HCT116 (cell line): ENCODE results near the gene NPAS4. TPM values are rescaled to one million over a fixed set of nuclear protein-coding genes. Genes with fewer than 3 reads are reported as not detected.
"Not testable (repeated sequence)": the region's sequence is repeated elsewhere in the genome, so short reads cannot be mapped to it uniquely, and the experiment has no call there.

Experiments used
- ATAC-seq: fragments of 200-7000 bp; cut with Tn5 transposase; 2 replicates; pipeline ENCODE4 v1.9.1; 2020; ENCODE audit warnings: mild to moderate bottlenecking, moderate library complexity
- BruUV-seq: library from RNA; stranded (reverse); fragments of 400-500 nt; replicated peaks from 2 replicates; lab custom pipeline; 2021; lab: Mats Ljungman, UMichigan
- CTCF ChIA-PET: fragments of 300-600 bp; sonication (Branson Sonifier 250); formaldehyde crosslinking; loops from one replicate; lab custom pipeline; 2021; ENCODE audit warnings: antibody characterized with exemption; lab: Charles Lee
- POLR2A ChIA-PET: fragments of 300-600, 350-600 bp; sonication (Branson Sonifier 250); formaldehyde crosslinking; loops from one replicate; lab custom pipeline; 2021; ENCODE audit warnings: antibody characterized with exemption; lab: Charles Lee
- RAD21 ChIA-PET, 2 experiments: fragments of 300-600 bp; sonication (Branson Sonifier 250); formaldehyde crosslinking; loops; one replicate each; lab custom pipeline; 2023; ENCODE audit warnings: low total read pairs in 2 of 2; ENCODE audit not compliant: uncharacterized antibody in 2 of 2, unreplicated experiment in 2 of 2, low non-redundant PET in 1 of 2; lab: Charles Lee
- DNase-seq: peaks from one replicate; pipeline ENCODE4 v3.0.0-alpha.2; 2010; ENCODE audit warnings: low read depth, low spot score
- H2AFZ ChIP-seq: fragments of 200-600 bp; shearing (Covaris generic), sonication (generic); 2 replicates; pipeline ENCODE4 v1.6.1; 2017; ENCODE audit warnings: low read depth, mixed run types, mixed read lengths, antibody characterized with exemption, low read length; ENCODE audit not compliant: poor library complexity, severe bottlenecking
- H3K27ac ChIP-seq: 2 replicates; pipeline ENCODE4 v1.5.1; 2012; ENCODE audit warnings: low read depth, low read length
- H3K27me3 ChIP-seq: fragments of 200-600 bp; sonication (generic); 2 replicates; pipeline ENCODE4 v1.6.1; 2016; ENCODE audit warnings: mixed run types, low read length, mixed read lengths; ENCODE audit not compliant: insufficient read depth
- H3K36me3 ChIP-seq, 2 experiments: fragments of 200-500 bp in 1 of 2; fragments of 200-600 bp in 1 of 2; sonication (Bioruptor generic) in 1 of 2; sonication (generic) in 1 of 2; 2 replicates each; pipeline versions ENCODE4 v1.5.1 to v1.6.1; 2014 to 2016; ENCODE audit warnings: low read length in 2 of 2, inconsistent platforms in 1 of 2, mixed read lengths in 1 of 2, mixed run types in 1 of 2; ENCODE audit not compliant: insufficient read depth in 2 of 2, control insufficient read depth in 1 of 2
- H3K4me1 ChIP-seq, 2 experiments: fragments of 200-600 bp in 1 of 2; sonication (generic) in 1 of 2; 2 replicates each; pipeline versions ENCODE4 v1.5.1 to v1.6.1; 2012 to 2017; ENCODE audit warnings: low read length in 2 of 2, inconsistent platforms in 1 of 2, mild to moderate bottlenecking in 1 of 2, mixed read lengths in 1 of 2, mixed run types in 1 of 2, moderate library complexity in 1 of 2; ENCODE audit not compliant: insufficient read depth in 2 of 2, control insufficient read depth in 1 of 2
- H3K4me2 ChIP-seq: fragments of 200-600 bp; sonication (generic); 2 replicates; pipeline ENCODE4 v1.6.1; 2017; ENCODE audit warnings: mixed run types, low read length, mixed read lengths
- H3K4me3 ChIP-seq, 2 experiments: fragments of 200-600 bp in 1 of 2; sonication (generic) in 1 of 2; replicated peaks in 1 of 2; 2 replicates each; pipeline ENCODE4 v1.5.1; 2011 to 2016; ENCODE audit warnings: low read length in 2 of 2, control low read depth in 1 of 2, low read depth in 1 of 2, mild to moderate bottlenecking in 1 of 2, mixed read lengths in 1 of 2, mixed run types in 1 of 2
- H3K79me2 ChIP-seq: fragments of 200-600 bp; sonication (generic); 2 replicates; pipeline ENCODE4 v1.6.1; 2017; ENCODE audit warnings: mild to moderate bottlenecking, mixed run types, low read length, moderate library complexity, mixed read lengths; ENCODE audit not compliant: insufficient read depth
- H3K9ac ChIP-seq: fragments of 200-600 bp; sonication (generic); 2 replicates; pipeline ENCODE4 v1.6.1; 2016; ENCODE audit warnings: low read length, mixed read lengths
- H3K9me2 ChIP-seq: fragments of 200-600 bp; sonication (generic), shearing (Covaris generic); 2 replicates; pipeline ENCODE4 v1.6.1; 2017; ENCODE audit warnings: mixed run types, mild to moderate bottlenecking, moderate library complexity; ENCODE audit not compliant: insufficient read depth
- H3K9me3 ChIP-seq, 2 experiments: fragments of 200-500 bp in 1 of 2; fragments of 200-600 bp in 1 of 2; sonication (Bioruptor generic) in 1 of 2; sonication (generic) in 1 of 2; 2 replicates each; pipeline ENCODE4 v1.6.1; 2014 to 2017; ENCODE audit warnings: low read length in 2 of 2, mixed read lengths in 2 of 2, inconsistent platforms in 1 of 2, low read depth in 1 of 2, mild to moderate bottlenecking in 1 of 2, mixed run types in 1 of 2, moderate library complexity in 1 of 2; ENCODE audit not compliant: control insufficient read depth in 1 of 2, insufficient read depth in 1 of 2
- H4K20me1 ChIP-seq: fragments of 200-600 bp; sonication (generic), shearing (Covaris generic); 2 replicates; pipeline ENCODE4 v1.6.1; 2017; ENCODE audit warnings: mixed run types, mild to moderate bottlenecking, moderate library complexity; ENCODE audit not compliant: insufficient read depth
- CBX3 ChIP-seq: IDR thresholded peaks from 2 replicates; pipeline ENCODE4 v1.6.1; 2012; ENCODE audit warnings: low read depth
- CEBPB ChIP-seq: IDR thresholded peaks from 2 replicates; pipeline ENCODE4 v1.6.1; 2012; ENCODE audit warnings: low read depth
- EZH2 ChIP-seq: fragments of 200-600 bp; sonication (generic); IDR thresholded peaks from 2 replicates; pipeline ENCODE4 v1.6.1; 2017; ENCODE audit warnings: antibody characterized with exemption, mixed run types
- FOSL1 ChIP-seq: IDR thresholded peaks from 2 replicates; pipeline ENCODE4 v1.6.1; 2012; ENCODE audit warnings: low read depth
- JUND ChIP-seq: IDR thresholded peaks from 2 replicates; pipeline ENCODE4 v1.6.1; 2012
- MAX ChIP-seq: IDR thresholded peaks from 2 replicates; pipeline ENCODE4 v1.6.1; 2012
- POLR2A ChIP-seq: IDR thresholded peaks from 2 replicates; pipeline ENCODE4 v1.7.0; 2011; ENCODE audit warnings: borderline replicate concordance; ENCODE audit not compliant: insufficient read depth, insufficient read length; ENCODE audit errors: extremely low read depth
- POLR2AphosphoS5 ChIP-seq: IDR thresholded peaks from 2 replicates; pipeline ENCODE4 v1.6.1; 2011; ENCODE audit warnings: mild to moderate bottlenecking, low read depth, low read length, moderate library complexity
- RAD21 ChIP-seq: IDR thresholded peaks from 2 replicates; pipeline ENCODE4 v1.6.1; 2012; ENCODE audit warnings: low read depth, mild to moderate bottlenecking
- SIN3A ChIP-seq: IDR thresholded peaks from 2 replicates; pipeline ENCODE4 v1.6.1; 2012; ENCODE audit warnings: low read depth
- SP1 ChIP-seq: IDR thresholded peaks from 2 replicates; pipeline ENCODE4 v1.6.1; 2012; ENCODE audit warnings: low read depth
- SRF ChIP-seq: IDR thresholded peaks from 2 replicates; pipeline ENCODE4 v1.6.1; 2012; ENCODE audit warnings: low read depth
- TCF7L2 ChIP-seq: IDR thresholded peaks from 2 replicates; pipeline ENCODE4 v1.7.0; 2011; ENCODE audit warnings: borderline replicate concordance, inconsistent platforms; ENCODE audit not compliant: insufficient read depth, insufficient read length; ENCODE audit errors: extremely low read depth
- YY1 ChIP-seq: IDR thresholded peaks from 2 replicates; pipeline ENCODE4 v1.6.1; 2011; ENCODE audit warnings: low read length, low read depth, moderate library complexity, mild to moderate bottlenecking; ENCODE audit not compliant: insufficient replicate concordance; ENCODE audit errors: extremely low read depth
- ZBTB33 ChIP-seq: IDR thresholded peaks from 2 replicates; pipeline ENCODE4 v1.6.1; 2011; ENCODE audit warnings: mild to moderate bottlenecking, low read length, moderate library complexity; ENCODE audit not compliant: insufficient replicate concordance; ENCODE audit errors: extremely low read depth
- ZFX ChIP-seq: fragments of 450-650 bp; IDR thresholded peaks from 2 replicates; pipeline ENCODE4 v1.6.1; 2017
- ZNF274 ChIP-seq: fragments of 200-500 bp; sonication (Bioruptor generic); IDR thresholded peaks from 2 replicates; pipeline ENCODE4 v1.6.1; 2014; ENCODE audit warnings: mild to moderate bottlenecking, low read depth, low read length, inconsistent platforms
- intact Hi-C: fragments of 100-400 bp; cut with micrococcal nuclease; formaldehyde crosslinking; loops from 2 replicates; pipeline ENCODE4 v1.10.0; 2022
- total RNA-seq: library from RNA; stranded (reverse); gene quantifications from one replicate; pipeline ENCODE4 v1.2.1, GENCODE V29; 2021; ENCODE audit not compliant: unreplicated experiment

Gene NPAS4
- total RNA-seq, 1 experiment from 2014 or later = not detected

GRCh38 chr11:66431871-66432329 lies 11.1 kb downstream of the NPAS4 start:
- H3K9me3 ChIP-seq, RAD21 ChIA-PET, POLR2A ChIA-PET, H2AFZ ChIP-seq, H4K20me1 ChIP-seq, H3K4me1 ChIP-seq, H3K9me2 ChIP-seq, H3K4me2 ChIP-seq, ATAC-seq, H3K27ac ChIP-seq, H3K27me3 ChIP-seq, H3K9ac ChIP-seq, H3K4me3 ChIP-seq, DNase-seq, BruUV-seq, H3K79me2 ChIP-seq: not testable (repeated sequence)
- intact Hi-C loops = loop anchor here (10.0 kb wide), 2 partner anchors 243 to 403 kb away; partner anchors contain the start of gene RBM4B
- CTCF ChIA-PET = interaction anchor here (1.6 kb wide), 1 partner anchor 14 kb away, joined by 4 read pairs; no protein-coding TSS in a partner anchor
- H3K36me3 ChIP-seq = peaks cover 14 to 22% of the 10 kb centered on the region in 2 experiments; a peak in 3 of 4 replicates

- H3K27me3 ChIP-seq = no peaks in the 10 kb centered on the region
- ChIA-PET RAD21 (no interaction called here), POLR2A (no interaction called here), CTCF (interaction anchor here (1.5 to 1.6 kb wide), 2 partner anchors 15 to 46 kb away, joined by 4 to 5 read pairs; no protein-coding TSS in a partner anchor)
- no peak for DNase-seq
- no peak overlapping the region for H3K4me3 ChIP-seq
- H3K79me2 ChIP-seq = peaks cover 8% of the 10 kb centered on the region
- no peak overlapping the region for H3K27ac ChIP-seq
- H3K36me3 ChIP-seq = peaks cover 14 to 24% of the 10 kb centered on the region in 2 experiments; a peak in 3 of 4 replicates
- TF ChIP-seq JUND = no peak
- TF ChIP-seq YY1 = no peak
- no peak for TF ChIP-seq EZH2
- TF ChIP-seq ZNF274 = no peak
- TF ChIP-seq POLR2A = no peak
- no peak for TF ChIP-seq ZFX
- no peak for TF ChIP-seq POLR2AphosphoS5
- TF ChIP-seq SP1 = no peak
- TF ChIP-seq CEBPB = no peak
- TF ChIP-seq ZBTB33 = no peak
- no peak for TF ChIP-seq TCF7L2
- TF ChIP-seq SRF = no peak
- no peak for TF ChIP-seq MAX
- TF ChIP-seq SIN3A = no peak
- no peak for TF ChIP-seq CBX3
- TF ChIP-seq FOSL1 = no peak
- no peak for TF ChIP-seq RAD21
- H3K9me2 ChIP-seq = no peaks in the 10 kb centered on the region
- no TSS peak for BruUV-seq
- ATAC-seq = no peak
- H3K4me1 ChIP-seq = peaks cover 4 to 5% of the 10 kb centered on the region in 2 experiments; a peak in 3 of 4 replicates
- intact Hi-C loops = loop anchor here (10.0 kb wide), 2 partner anchors 242 to 402 kb away; partner anchors contain the start of gene RBM4B
- no peak overlapping the region for H3K4me2 ChIP-seq
- H4K20me1 ChIP-seq = no peaks in the 10 kb centered on the region
- no peaks in the 10 kb centered on the region for H3K9me3 ChIP-seq
- no peak overlapping the region for H2AFZ ChIP-seq
- H3K9ac ChIP-seq = no peak overlapping the region
Observed at GRCh38 chr11:66432597-66432996, 11.8 kb downstream of the NPAS4 start.
